Measurements from ENCODE around the gene TMEM92. TPM values are rescaled to one million over a fixed set of nuclear protein-coding genes. Genes with fewer than 3 reads are reported as not detected.

Gene TMEM92
- total RNA-seq, 1 experiment from 2014 or later = 6.6 TPM

DNA sequence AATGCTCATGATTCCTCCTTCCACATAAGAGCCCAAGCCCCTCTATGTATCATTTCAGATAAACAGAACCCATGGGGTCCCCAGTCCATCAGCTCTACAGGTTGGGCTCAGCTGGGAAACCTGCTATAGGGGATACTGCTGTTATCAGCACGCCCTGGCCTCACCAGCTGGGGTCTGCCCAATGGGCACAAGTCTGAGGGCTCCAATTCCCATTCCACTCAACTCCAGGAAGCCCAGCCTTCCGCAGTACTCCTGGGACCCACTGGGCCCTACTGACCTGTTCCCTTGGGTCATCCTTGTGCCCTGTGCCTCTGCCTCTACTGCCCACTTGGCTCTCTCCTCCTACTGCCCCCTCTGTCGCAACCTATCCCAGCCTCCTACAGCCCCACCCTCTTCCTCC lies 55.5 kb downstream of the TMEM92 start:
- Histone ChIP-seq H3K36me3 (ENCODE audit: control insufficient read depth in 1 of 2, insufficient read depth in 2 of 2, low read length in 2 of 2) (no peaks in the 10 kb centered on the region), H3K9me2 (ENCODE audit: insufficient read depth) (no peaks in the 10 kb centered on the region), H3K27ac (ENCODE audit: low read depth, low read length) (no peak overlapping the region), H3K4me3 (replicated peaks in 1 of 2; ENCODE audit: low read depth in 1 of 2, low read length in 2 of 2) (no peak overlapping the region), H4K20me1 (ENCODE audit: insufficient read depth) (no peaks in the 10 kb centered on the region), H3K27me3 (ENCODE audit: insufficient read depth, low read length) (no peaks in the 10 kb centered on the region), H3K9ac (ENCODE audit: low read length) (no peak overlapping the region), H3K9me3 (ENCODE audit: control insufficient read depth in 1 of 2, insufficient read depth in 1 of 2, low read depth in 1 of 2, low read length in 2 of 2) (no peaks in the 10 kb centered on the region), H3K79me2 (ENCODE audit: insufficient read depth, low read length) (no peaks in the 10 kb centered on the region), H3K4me2 (ENCODE audit: low read length) (no peak overlapping the region), H3K4me1 (ENCODE audit: control insufficient read depth in 1 of 2, insufficient read depth in 2 of 2, low read length in 2 of 2) (no peaks in the 10 kb centered on the region), H2AFZ (ENCODE audit: low read depth, low read length, poor library complexity, severe bottlenecking) (no peak overlapping the region)
- ATAC-seq (no peak), DNase-seq (ENCODE audit: low read depth, low spot score) (no peak)
- ChIA-PET CTCF (no interaction called here), RAD21 (ENCODE audit: low non-redundant PET in 1 of 2, low total read pairs in 2 of 2, uncharacterized antibody in 2 of 2, unreplicated experiment in 2 of 2) (no interaction called here), POLR2A (no interaction called here)
- BruUV-seq (replicated peaks) = no TSS peak
- TF ChIP-seq, protein P1, sequence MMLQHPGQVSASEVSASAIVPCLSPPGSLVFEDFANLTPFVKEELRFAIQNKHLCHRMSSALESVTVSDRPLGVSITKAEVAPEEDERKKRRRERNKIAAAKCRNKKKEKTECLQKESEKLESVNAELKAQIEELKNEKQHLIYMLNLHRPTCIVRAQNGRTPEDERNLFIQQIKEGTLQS (IDR thresholded peaks at IDR 0.05) = no peak
- no peak for TF ChIP-seq SP1 (IDR thresholded peaks at IDR 0.05; ENCODE audit: low read depth)
- TF ChIP-seq, protein P2, sequence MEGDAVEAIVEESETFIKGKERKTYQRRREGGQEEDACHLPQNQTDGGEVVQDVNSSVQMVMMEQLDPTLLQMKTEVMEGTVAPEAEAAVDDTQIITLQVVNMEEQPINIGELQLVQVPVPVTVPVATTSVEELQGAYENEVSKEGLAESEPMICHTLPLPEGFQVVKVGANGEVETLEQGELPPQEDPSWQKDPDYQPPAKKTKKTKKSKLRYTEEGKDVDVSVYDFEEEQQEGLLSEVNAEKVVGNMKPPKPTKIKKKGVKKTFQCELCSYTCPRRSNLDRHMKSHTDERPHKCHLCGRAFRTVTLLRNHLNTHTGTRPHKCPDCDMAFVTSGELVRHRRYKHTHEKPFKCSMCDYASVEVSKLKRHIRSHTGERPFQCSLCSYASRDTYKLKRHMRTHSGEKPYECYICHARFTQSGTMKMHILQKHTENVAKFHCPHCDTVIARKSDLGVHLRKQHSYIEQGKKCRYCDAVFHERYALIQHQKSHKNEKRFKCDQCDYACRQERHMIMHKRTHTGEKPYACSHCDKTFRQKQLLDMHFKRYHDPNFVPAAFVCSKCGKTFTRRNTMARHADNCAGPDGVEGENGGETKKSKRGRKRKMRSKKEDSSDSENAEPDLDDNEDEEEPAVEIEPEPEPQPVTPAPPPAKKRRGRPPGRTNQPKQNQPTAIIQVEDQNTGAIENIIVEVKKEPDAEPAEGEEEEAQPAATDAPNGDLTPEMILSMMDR (IDR thresholded peaks at IDR 0.05 in 2 of 3, conservative IDR thresholded peaks at IDR 0.05 in 1 of 3; ENCODE audit: borderline replicate concordance in 1 of 3, insufficient read depth in 1 of 3, low read depth in 2 of 3, low read length in 2 of 3) = no peak
- TF ChIP-seq JUND (IDR thresholded peaks at IDR 0.05) = no peak
- TF ChIP-seq EZH2phosphoT487 (IDR thresholded peaks at IDR 0.05; ENCODE audit: borderline replicate concordance) = no peak
- TF ChIP-seq EGR1 (IDR thresholded peaks at IDR 0.05; ENCODE audit: low read depth) = no peak
- no peak for TF ChIP-seq CBX3 (IDR thresholded peaks at IDR 0.05; ENCODE audit: low read depth)
- intact Hi-C loops (cut with micrococcal nuclease) = no loop called here

DNA sequence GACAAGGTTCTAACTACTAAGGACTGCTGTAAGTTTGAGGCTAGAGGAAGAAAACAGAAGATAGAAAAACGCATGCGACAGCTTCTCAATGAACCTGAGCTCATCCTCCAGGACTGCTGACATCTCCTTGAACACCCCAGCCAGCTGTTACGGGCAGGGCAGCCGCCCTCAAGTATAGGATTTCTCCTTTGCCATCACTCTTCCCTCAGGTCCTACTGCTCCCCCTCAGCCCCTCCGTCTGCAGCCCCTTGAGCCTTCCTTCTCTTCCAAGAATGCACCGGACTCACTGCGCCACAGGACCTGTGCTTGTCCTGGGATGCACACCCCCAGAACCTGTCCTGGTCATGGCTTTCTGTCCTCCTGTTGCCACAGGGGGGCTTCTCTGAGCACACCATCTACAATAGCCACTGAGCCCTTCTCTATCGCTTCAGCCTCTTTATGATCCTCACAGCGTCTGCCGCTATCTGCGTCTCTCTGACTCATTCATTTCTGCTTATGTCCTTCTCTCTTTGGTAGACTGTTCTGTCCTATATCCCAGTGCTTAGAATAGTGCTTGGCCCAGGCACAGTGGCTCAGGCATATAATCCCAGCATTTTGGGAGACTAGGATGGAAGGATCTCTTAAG lies 56.0 kb downstream of the TMEM92 start:
- POLR2A ChIA-PET = no interaction called here
- no peak overlapping the region for H3K9ac ChIP-seq (ENCODE audit: low read length)
- RAD21 ChIA-PET (ENCODE audit: low non-redundant PET in 1 of 2, low total read pairs in 2 of 2, uncharacterized antibody in 2 of 2, unreplicated experiment in 2 of 2) = no interaction called here
- H3K4me2 ChIP-seq (ENCODE audit: low read length) = no peak overlapping the region
- 0 out of 2 replicates have a peak, but pooled peaks have one; percentile 32 for ATAC-seq
- DNase-seq (ENCODE audit: low read depth, low spot score) = no peak
- H2AFZ ChIP-seq (ENCODE audit: low read depth, low read length, poor library complexity, severe bottlenecking) = no peak overlapping the region
- no peak overlapping the region for H3K4me3 ChIP-seq (replicated peaks in 1 of 2; ENCODE audit: low read depth in 1 of 2, low read length in 2 of 2)
- H3K27ac ChIP-seq (ENCODE audit: low read depth, low read length) = no peak overlapping the region
- no peaks in the 10 kb centered on the region for H3K9me3 ChIP-seq (ENCODE audit: control insufficient read depth in 1 of 2, insufficient read depth in 1 of 2, low read depth in 1 of 2, low read length in 2 of 2)
- no peaks in the 10 kb centered on the region for H3K9me2 ChIP-seq (ENCODE audit: insufficient read depth)
- no peaks in the 10 kb centered on the region for H4K20me1 ChIP-seq (ENCODE audit: insufficient read depth)
- BruUV-seq (replicated peaks) = no TSS peak
- CTCF ChIA-PET = no interaction called here
- no peaks in the 10 kb centered on the region for H3K36me3 ChIP-seq (ENCODE audit: control insufficient read depth in 1 of 2, insufficient read depth in 2 of 2, low read length in 2 of 2)
- H3K27me3 ChIP-seq (ENCODE audit: insufficient read depth, low read length) = no peaks in the 10 kb centered on the region
- no peaks in the 10 kb centered on the region for H3K4me1 ChIP-seq (ENCODE audit: control insufficient read depth in 1 of 2, insufficient read depth in 2 of 2, low read length in 2 of 2)
- no peaks in the 10 kb centered on the region for H3K79me2 ChIP-seq (ENCODE audit: insufficient read depth, low read length)
- intact Hi-C loops (cut with micrococcal nuclease) = no loop called here
- TF ChIP-seq SIN3A (IDR thresholded peaks at IDR 0.05; ENCODE audit: low read depth) = no peak

Other genes with a start within 250 kb of the TMEM92 start
- gene ITGA3, start 218.4 kb upstream of the TMEM92 start, total RNA-seq (2021; ENCODE audit: unreplicated experiment) = 392 TPM
- 39.1 TPM for gene PDK2, start 179.1 kb upstream of the TMEM92 start, total RNA-seq (2021; ENCODE audit: unreplicated experiment)
- 1.5 TPM for gene SAMD14, start 144.3 kb upstream of the TMEM92 start, total RNA-seq (2021; ENCODE audit: unreplicated experiment)
- 112 TPM for gene PPP1R9B, start 123.8 kb upstream of the TMEM92 start, total RNA-seq (2021; ENCODE audit: unreplicated experiment)
- gene SGCA, start 108.5 kb upstream of the TMEM92 start, total RNA-seq (2021; ENCODE audit: unreplicated experiment) = 0.37 TPM
- gene COL1A1, start 72.8 kb upstream of the TMEM92 start, total RNA-seq (2021; ENCODE audit: unreplicated experiment) = 33.6 TPM
- 37.5 TPM for gene XYLT2, start 71.7 kb downstream of the TMEM92 start, total RNA-seq (2021; ENCODE audit: unreplicated experiment)
- gene MRPL27, start 98.7 kb downstream of the TMEM92 start, total RNA-seq (2021; ENCODE audit: unreplicated experiment) = 106 TPM
- 31.8 TPM for gene EME1, start 98.8 kb downstream of the TMEM92 start, total RNA-seq (2021; ENCODE audit: unreplicated experiment)
- gene LRRC59, start 123.1 kb downstream of the TMEM92 start, total RNA-seq (2021; ENCODE audit: unreplicated experiment) = 221 TPM
- gene ACSF2, start 151.8 kb downstream of the TMEM92 start, total RNA-seq (2021; ENCODE audit: unreplicated experiment) = 52.4 TPM
- not detected for gene CHAD, start 194.4 kb downstream of the TMEM92 start, total RNA-seq (2021; ENCODE audit: unreplicated experiment)
- gene RSAD1, start 204.4 kb downstream of the TMEM92 start, total RNA-seq (2021; ENCODE audit: unreplicated experiment) = 82.7 TPM
- gene MYCBPAP, start 234.0 kb downstream of the TMEM92 start, total RNA-seq (2021; ENCODE audit: unreplicated experiment) = not detected